Urothelium cell line (cell line): Measurements from ENCODE around the gene GNA15.

Experiments used
- DNase-seq: peaks from one replicate; pipeline ENCODE4 v3.0.0; 2011; ENCODE audit warnings: low spot score, mixed read lengths
- FAIRE-seq: peaks from 2 replicates; lab custom pipeline; 2011; peaks lifted over from hg19 to GRCh38; lab: Jason Lieb, UNC

Gene GNA15

DNA sequence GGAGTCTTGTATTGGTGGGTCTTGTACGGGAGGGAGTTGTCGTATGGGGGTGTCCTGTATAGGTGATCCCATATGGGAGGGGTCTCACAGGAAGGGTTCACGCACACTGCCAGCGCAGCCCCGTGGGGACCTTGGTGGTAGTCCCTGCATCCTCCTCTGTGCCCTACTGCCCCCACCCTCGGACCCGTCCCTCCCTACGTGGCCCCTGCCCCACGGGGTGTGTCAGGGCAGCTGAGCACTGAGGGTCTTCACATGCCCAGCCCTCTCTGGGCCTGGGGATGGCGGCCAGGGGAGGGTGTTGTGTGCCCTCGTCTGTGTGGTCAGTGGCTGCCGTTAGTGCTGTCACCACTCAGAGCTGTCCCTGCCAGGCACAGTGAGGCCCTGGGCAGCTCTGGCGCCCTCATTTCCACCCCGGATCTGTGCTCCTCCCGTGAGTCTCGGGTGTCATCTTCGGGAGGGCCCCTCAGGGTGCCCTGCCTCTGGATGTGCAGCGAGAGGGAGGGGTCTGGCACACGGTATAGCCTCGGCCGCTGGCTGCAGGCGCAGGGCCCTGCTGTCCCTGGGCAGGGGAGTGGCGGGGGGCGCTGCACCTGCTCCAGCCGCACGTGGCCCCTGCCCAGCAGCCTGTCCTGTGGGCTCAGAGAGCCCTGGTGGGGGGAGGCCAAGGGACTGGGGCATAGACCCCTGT is 16.0 kb upstream of the GNA15 start:
- DNase-seq (no peak), FAIRE-seq (no peak)

DNA sequence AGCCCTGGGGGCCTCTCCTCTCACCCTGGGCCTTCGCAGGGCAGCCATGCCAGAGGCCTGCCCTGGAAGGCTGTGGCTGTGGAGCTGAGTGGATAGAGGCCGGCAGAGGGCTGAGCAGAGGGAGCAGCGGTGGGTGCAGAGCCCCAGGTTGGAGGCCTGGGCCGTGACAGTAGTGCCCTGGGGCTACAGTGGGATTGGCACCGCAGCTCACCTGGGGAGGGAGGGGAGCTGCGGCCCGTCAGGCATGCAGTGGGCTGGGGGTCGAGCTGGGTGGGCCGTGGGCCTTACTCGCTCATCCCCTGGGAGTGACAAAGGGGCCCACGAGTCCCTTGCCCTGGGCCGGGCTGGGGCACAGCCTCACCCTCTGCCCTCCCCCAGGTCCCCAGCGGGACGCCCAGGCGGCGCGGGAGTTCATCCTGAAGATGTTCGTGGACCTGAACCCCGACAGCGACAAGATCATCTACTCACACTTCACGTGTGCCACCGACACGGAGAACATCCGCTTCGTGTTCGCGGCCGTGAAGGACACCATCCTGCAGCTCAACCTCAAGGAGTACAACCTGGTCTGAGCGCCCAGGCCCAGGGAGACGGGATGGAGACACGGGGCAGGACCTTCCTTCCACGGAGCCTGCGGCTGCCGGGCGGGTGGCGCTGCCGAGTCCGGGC is 15.1 kb upstream of the GNA15 start:
- FAIRE-seq, result no peak

DNA sequence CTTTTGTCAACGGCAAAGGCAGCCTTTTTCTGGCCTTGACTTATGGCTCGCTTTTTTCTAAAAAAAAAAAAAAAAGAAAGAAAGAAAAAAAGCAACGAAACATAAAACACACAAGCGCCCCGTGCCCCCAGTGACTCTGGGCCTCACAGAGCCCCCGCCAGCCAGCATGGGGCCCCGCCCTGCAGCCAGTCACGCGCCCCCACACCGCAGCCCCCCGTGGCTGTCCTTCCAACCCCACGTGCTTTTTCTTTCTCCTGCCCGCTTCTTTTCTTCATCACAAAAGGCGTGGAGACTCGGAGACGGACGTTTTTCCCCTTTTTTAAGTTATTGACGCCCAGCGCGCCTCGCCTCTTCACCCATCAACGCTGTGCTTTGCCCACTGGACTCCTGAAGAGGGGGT is 14.4 kb upstream of the GNA15 start:
- no peak for DNase-seq
- FAIRE-seq, result no peak

More for the DNA sequence above, 15.1 kb upstream of the GNA15 start:
- no peak for DNase-seq

DNA sequence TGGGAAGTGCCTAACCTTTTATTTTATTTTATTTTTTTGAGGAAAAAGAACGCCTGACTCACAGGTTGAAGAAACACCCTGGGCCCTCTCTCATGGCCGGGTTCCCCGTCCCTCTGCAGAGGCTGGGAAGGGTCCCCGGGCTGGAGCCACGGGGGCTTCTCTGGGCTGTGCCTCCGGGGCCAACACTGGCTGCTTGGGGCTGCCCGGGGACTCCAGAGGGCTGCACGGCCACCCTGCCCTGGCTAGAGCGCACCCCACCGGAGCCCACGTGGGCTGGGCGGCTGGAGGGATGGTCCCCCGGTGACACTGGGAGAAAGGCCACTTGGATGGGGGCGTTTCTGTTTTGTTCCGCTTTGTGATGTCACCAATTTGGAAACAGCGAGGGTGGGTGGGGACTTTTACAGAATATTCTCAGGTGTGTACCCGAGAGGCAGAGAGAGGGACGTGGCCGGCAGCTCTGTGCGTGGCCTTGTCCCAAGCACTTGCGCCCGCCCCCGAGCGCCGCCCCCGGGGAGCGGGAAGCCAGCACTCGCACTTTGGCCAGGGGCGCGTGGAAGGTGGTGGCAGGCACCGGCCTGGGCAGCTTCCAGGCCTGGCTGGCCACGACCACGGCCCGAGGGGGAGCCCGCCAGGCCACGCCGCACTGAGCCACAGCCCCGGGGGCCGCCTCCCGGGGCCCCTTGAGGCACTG is 13.9 kb upstream of the GNA15 start:
- DNase-seq (no peak), FAIRE-seq (no peak)

DNA sequence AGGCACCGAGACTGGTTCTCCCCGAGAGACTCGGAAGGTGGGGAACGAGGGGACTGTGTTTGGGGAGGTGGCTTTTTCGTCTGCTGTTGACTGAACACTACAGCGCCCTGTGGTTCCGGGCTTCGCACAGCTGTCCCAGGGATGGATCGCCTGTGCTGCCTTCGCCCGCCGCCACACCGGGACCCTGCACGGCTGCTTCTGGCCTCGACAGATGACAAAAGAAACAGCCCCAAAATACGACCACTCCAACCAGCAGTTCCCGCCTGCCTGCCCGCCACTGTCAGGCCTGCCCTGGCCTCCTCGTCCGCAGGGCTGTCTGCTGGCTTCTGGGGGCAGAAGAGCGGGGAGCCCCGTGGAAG is 13.3 kb upstream of the GNA15 start:
- DNase-seq (no peak), FAIRE-seq (no peak)

DNA sequence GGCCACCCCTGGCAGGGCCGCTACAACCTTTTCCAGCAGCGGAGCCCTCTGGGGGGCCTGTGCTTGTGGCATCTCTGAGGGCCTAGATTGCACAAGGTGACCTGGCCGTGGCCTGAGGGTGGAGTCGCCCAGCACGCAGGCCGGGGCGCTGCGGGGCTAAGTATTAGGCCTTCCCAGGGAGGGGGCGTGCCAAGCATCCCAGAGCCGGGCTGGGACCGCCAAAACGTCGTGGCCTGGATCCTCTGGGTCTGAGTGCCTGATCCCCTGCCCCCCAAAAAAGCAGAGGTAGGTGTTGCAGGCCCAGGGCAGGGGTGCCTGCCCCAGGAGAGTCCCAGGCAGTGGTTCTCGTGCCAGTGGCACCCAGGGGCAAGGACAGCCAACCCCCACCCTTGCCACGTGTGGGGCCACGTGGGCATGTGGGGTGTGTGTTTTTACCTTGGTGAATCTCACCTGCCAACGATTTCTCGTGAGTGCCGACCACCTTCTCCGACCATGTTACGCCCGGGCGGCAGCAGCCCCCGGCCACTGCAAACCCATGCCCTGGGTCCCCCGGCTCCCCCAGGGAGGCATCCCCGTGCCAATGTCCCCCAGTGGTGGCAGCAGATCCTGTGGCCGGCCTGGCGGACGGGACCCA is 12.6 kb upstream of the GNA15 start:
- FAIRE-seq (no peak), DNase-seq (no peak)

DNA sequence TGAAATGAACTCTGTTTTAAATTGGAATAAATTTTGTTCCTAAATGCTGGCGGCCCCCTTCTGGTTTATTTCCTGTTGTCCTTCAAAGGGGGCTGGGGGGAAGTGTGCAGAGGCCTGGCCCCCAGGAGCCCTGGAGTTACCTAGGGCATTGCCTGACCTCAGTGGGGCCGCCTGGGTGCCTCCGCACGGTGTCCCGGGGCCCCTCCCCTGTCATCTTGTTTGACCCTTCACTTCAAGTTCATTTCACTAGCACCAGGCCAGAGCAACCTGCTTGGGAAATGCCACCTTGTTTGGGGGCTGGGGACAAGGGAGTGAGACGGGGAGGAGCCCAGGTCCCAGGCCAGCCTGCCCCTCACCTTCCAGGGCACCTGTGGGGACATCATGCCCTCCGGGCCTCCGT is 11.9 kb upstream of the GNA15 start:
- DNase-seq (no peak), FAIRE-seq (no peak)

DNA sequence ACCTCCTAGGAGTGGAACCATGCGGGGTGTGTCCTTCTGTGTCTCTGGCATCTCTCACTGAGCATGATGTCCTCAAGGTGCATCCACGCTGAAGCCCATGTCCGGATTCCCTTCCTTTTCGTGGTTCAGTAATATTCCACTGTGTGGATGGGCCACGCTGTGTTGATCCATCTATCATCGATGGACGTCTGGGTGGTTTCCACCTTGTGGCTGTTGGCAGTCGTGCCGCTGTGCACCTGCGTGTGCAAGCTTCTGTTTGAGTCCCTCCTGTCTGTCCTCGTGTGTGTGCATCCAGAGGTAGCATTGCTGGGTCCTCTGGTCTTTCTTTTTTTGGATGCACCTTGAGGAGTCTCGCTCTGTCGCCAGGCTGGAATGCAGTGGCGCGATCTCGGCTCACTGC is 11.2 kb upstream of the GNA15 start:
- FAIRE-seq, result no peak
- no peak for DNase-seq

DNA sequence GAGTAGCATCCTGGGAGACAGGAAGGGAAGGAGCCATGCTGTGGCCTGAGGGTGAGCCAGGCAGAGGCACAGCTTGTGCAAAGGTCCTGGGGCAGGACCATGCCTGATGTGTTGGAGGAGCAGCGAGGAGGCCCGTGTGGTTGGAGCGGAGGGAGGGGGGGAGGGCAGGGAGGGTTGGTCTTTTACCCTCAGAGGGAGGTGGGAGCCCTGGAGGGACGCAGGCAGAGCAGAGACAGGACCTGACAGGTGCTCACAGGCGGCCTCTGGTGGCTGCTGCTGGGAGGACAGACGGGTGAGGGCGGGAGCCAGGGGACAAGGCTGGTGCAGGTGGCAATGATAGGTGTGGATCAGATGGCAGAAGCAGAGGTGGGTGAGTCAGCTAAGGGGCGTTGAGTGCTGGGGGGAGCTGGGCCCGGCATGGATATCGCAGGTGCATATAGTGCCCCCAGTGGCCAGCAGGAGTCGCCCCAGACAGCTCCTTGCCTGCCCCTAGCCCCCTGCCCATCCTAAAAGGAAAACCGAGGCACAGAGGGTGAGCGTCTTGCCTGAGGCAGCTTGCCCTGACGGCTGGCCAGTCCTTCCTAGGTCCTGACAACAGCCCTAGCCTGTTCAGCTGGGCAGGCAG is 9.8 kb upstream of the GNA15 start:
- FAIRE-seq, result no peak
- peak; percentile 52 for DNase-seq

DNA sequence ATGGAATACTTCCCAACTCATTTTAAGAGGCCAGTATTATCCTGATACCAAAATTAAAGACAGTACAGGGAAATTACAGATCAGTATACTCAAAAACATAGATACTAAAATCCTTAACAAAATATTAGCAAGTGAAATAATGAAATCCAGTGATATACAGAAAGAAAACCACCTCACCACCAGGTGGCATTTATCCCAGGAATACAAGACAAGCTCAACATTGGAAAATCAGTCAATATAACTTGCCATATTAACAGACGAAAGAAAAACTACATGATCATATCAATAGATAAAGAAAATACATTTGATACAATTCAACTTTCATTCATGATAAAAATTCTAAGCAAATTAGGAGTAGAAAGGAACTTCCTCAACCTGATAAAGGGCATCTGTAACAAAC is 6.7 kb upstream of the GNA15 start:
- DNase-seq (no peak), FAIRE-seq (no peak)

DNA sequence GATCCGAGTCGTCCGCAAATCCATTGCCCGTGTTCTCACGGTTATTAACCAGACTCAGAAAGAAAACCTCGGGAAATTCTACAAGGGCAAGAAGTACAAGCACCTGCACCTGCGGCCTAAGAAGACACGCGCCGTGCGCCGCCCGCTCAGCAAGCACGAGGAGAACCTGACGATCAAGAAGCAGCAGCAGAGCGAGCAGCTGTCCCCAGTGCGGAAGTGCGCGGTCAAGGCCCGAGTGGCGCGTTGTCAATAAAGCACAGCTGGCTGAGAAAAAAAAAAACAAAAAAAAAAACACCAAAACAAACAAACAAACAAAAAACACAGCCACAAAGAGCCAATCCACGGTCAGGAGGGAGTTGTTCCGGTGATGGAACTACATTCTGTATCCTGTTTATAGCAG is 4.7 kb upstream of the GNA15 start:
- DNase-seq (no peak), FAIRE-seq (no peak)

DNA sequence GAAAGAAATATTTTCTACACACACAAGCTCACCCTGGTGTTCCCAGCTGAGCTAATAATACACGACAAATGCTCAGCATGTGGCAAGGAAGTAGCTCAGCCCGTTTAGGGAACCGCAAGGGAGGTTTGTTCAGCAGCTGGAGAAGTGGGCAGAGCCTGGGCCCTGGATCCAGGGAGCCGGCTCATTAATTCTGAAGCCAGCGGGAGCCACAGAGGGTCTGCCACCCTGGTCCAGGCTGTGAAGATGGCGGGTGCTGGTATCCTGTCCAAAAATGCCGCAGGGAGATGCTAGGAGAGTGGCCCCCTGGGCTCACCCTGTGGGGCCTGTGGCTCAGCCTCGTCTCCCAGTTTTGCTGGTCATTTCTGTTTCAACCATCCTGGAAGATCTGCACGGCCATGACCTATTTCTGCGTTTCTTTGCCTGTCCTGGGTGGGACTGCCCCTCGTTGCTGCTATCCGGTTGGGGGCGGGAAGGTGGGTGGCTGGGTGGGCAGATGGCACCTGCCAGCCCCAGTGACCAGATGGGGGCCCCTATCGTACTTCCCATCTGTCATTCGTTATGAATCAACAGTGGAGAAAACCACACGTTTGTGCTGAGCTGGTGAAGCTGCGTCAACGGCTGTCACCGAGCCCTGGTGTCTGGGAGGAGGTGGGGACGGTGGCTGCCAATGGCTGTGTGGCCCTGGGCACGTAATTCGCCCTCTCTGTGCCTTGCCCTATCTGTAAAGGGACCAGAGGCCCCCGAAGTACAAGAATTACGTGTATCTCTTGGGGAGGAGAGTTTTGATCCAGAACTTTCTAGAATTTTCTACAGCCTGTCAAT is 2.7 kb upstream of the GNA15 start:
- no peak for FAIRE-seq
- DNase-seq, result no peak

DNA sequence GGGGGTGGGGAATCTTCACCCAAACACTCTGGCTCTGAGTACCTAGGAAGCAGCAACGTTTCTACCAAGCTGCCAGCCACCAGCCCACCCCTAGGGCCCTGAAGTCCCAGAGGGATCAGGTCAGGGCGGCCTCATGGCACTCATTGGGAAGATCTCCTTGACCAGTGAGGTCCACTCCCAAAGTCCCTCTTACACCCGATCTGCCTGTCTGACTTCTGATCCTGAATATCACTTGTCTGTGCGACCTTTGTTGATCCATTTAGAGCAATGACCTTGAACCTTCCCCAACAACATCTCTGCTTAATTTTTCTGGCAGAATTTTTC is 2.1 kb upstream of the GNA15 start:
- no peak for FAIRE-seq
- no peak for DNase-seq

DNA sequence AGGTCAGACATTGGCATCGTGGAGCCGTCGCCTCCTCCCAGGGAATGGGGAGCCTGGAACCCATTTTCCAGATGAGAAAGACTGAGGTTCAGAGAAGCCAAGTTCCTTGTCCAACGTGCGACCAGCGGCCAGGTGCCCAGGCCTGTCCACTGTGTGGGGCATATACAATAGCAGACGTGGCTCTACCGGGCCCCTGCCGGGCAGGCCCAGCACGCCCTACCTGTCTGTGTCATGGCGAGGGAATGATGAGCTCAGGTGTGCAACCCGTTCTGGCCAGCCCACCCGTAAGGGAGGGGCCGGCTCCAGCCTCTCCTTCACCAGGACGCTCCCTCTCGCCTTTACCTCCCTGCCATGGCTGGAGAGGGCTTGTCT is 837 bp downstream of the GNA15 start:
- FAIRE-seq (no peak), DNase-seq (no peak)

DNA sequence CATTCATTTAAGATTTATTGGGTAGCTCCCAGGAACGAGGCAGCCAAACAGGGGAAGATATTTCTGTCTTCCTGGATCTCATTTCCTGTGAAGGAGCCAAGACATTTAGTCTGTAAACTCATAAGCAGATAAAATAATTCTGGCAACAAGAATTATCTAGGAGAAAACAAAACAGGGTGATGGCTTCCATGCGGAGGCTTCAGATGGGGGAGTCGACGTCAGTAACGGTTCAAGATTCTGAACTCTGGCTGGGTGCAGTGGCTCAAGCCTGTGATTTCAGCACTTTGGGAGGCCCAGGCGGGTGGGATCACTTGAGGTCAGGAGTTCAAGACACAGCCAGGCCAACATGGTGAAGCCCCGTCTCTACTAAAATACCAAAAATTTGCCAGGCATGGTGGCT is 1.3 kb downstream of the GNA15 start:
- DNase-seq (no peak), FAIRE-seq (no peak)

DNA sequence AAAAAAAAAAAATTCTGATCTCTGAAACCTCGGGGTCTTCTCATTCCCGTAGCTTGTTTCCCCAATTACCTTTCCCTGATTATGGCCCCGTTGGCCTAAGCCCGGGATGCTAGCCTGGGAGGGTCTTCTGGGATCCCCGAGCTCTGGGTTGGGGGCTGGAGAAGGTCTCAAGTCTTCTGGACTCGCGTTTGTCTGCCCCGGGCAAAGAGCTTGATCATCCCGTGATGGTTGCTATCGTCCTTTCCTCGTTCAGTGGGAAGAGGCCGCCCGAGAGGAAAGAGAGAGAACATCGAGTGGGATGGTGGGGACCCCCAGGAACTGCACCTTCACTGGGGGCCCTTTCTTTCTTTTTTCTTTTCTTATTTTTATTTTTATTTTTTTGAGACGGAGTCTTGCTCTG is 2.4 kb downstream of the GNA15 start:
- DNase-seq, result no peak
- no peak for FAIRE-seq

DNA sequence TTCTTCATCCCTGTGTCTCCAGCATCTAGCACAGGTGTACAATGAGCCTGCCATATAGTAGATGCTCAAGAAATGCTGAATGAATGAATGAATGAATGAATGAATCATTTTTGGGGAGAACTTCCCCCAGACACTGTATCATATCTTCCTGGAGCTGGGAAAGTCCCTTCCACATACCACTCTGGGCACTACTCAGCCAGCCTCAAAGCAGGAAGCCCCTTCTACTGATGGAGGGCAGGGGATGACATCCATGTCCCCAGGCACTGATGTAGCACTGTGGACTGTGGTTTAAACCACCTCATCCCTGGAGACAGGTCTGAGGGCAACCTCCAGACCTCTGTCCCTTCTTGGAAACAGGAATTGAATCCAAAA is 4.8 kb downstream of the GNA15 start:
- no peak for FAIRE-seq
- DNase-seq, result no peak

DNA sequence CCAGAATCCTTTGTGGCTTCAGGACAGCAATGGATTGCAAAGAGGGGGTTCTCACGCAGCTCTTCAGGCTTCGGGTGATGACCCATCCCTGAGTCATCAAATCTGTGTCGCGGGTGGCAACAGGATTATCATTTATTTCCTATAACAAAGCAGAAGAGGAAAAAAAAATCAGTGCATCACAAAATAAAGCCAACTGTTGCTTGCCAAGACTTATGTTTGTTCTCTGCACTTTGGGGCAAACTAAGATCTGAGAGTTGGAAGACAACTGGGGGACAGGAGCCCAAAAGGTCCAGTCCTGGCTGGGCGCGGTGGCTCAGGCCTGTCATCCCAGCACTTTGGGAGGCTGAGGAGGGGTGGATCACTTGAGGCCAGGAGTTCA is 6.4 kb downstream of the GNA15 start:
- no peak for FAIRE-seq
- DNase-seq, result peak; percentile 59

DNA sequence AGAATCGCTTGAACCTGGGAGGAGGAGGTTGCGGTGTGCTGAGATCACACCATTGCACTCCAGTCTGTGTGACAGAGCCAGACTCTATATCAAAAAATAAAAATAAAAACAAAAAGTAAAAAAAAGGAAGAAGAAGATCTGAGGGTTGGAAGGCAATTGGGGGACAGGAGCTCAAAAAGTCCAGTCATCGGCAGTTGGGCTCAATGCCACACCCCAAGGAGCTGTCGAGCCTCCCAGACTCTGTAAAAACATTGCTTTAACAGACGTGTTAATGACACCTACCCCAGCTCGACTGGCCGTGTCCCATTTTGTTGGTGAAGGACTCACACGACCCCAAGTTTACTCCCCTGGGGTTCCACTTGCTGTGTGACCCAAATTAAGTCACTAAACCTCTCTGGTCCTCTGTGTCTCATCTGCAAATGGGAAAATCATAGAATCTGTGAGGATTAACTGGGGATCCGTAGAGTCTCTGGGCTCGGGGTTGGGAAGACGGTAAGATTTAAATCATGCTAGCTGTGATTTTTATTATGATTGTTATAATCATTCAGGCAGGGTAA is 7.0 kb downstream of the GNA15 start:
- no peak for FAIRE-seq

DNA sequence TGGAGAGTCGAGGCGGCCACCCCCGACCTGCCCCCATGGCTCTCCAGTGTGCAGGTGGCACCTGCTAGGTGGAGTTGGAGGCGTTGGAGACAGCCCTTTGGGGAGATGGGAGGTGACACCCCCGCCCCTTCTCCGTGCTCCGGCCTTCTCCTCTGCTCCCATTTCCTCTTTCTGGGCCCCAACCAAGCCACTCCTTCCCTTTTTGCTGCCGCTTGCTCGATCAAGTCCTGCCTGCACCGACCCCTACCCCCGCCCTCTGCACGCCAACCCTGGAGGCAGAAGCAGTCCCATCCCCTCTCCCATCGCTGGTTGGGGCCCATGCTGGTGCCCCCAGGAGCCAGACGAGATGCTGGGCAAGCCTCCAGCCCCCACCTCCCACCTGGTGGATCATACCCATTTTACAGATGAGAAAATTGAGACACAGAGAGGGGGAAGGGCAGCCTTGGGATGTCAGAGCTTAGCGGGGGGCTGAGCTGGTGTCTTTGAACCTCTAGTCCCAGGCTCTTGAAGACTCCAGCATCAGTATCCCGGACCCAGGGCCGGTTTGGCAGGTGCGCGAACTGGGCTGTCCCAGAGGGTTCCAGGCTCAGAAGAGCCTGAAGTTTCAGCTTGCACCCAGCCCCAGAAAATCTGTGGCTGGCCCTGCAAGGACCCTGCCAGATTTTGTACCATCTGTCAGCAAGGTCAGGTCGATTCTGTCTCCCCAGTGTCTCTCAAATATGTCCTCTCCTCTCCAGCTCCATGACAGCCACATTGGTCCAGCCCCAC is 10.3 kb downstream of the GNA15 start:
- DNase-seq (no peak), FAIRE-seq (no peak)

More for the DNA sequence above, 7.0 kb downstream of the GNA15 start:
- no peak for DNase-seq
